Pancreas (tissue), 10 donors: Measurements from ENCODE around the gene IKBKE. TPM values are rescaled to one million over a fixed set of nuclear protein-coding genes. Genes with fewer than 3 reads are reported as not detected.

Experiments used
- ATAC-seq, 4 donors: fragments of 200-7000 bp; cut with Tn5 transposase; one replicate each; pipeline versions ENCODE4 v1.8.0 to v1.9.1; 2020; ENCODE audit warnings: mild to moderate bottlenecking in 4 of 4, moderate library complexity in 4 of 4
- DNase-seq, 6 donors: peaks; one replicate each; pipeline ENCODE4 v3.0.0-alpha.2; 2020
- FAIRE-seq: peaks from 2 replicates; lab custom pipeline; 2012; peaks lifted over from hg19 to GRCh38; lab: Jason Lieb, UNC
- H3K27ac ChIP-seq, 4 donors: fragments of 200-600 bp; sonication (generic); 1 replicate in 3 of 4; 2 replicates in 1 of 4; pipeline versions ENCODE4 v1.5.0 to v1.8.0; 2020
- H3K27me3 ChIP-seq, 4 donors: fragments of 200-600 bp; one replicate each; pipeline ENCODE4 v1.8.0; 2021
- H3K36me3 ChIP-seq, 3 donors: fragments of 200-600 bp; sonication (generic) in 1 of 3; one replicate each; pipeline versions ENCODE4 v1.5.0 to v1.8.0; 2020 to 2021
- H3K4me1 ChIP-seq, 3 donors: fragments of 200-600 bp; one replicate each; pipeline ENCODE4 v1.8.0; 2021
- H3K4me3 ChIP-seq, 4 donors: fragments of 200-600 bp; sonication (generic) in 2 of 4; one replicate each; pipeline versions ENCODE4 v1.5.0 to v1.8.0; 2020 to 2021
- H3K9me3 ChIP-seq, 4 donors: fragments of 200-600 bp; one replicate each; pipeline ENCODE4 v1.8.0; 2021
- CTCF ChIP-seq, 4 donors: fragments of 200-600 bp; sonication (generic) in 3 of 4; IDR thresholded peaks; one replicate each; pipeline versions ENCODE4 v1.5.0 to v1.8.0; 2021; ENCODE audit warnings: antibody characterized with exemption in 4 of 4
- WGBS, 2 donors: extraction: QIAGEN DNeasy Blood & Tissue Kit; methylation state at CpG; one replicate each; pipeline ENCODE4 v1.1.7; 2013; 5-methylcytosine and 5-hydroxymethylcytosine counted together
- intact Hi-C, 3 donors: fragments of 100-400 bp; cut with DNase I; formaldehyde crosslinking; loops; one replicate each; pipeline versions ENCODE4 v1.11.1 to v1.14.2; 2022
- polyA plus RNA-seq, 2 donors: library from polyadenylated mRNA; stranded (reverse); fragments of 200-250 nt; gene quantifications; one replicate each; pipeline ENCODE4 v1.2.3, GENCODE V29; 2013
- total RNA-seq, 6 donors: library from RNA; stranded (reverse); fragmentation: NEBNext Ultra II Directional in 4 of 6; extraction: Animal tissue kit (Norgen Biotek cat#: 25700) in 4 of 6; gene quantifications; one replicate each; pipeline versions ENCODE4 v1.2.1 to v1.2.4, GENCODE V29; 2021 to 2023
- donor health status: healthy with polysubstance abuse.
- donor health status: DM: no; HTN: no; CAD: no; lungs with moderate emphysema.
- donor health status: DM: no; HTN: no; CAD: no.
- donor health status: control.
- donor health status: control.
- donor health status: Bipolar disorder and iron deficiency.
- donor health status: DM: yes; HTN: yes; CAD: no.
- donor health status: DM: no; HTN: no; CAD: no.
- donor health status: DM: no; HTN: no; CAD: no.
- donor health status: DM: yes; HTN: yes; CAD: no.

The IKBKE gene
- total and polyA plus RNA-seq, 8 donors, result 1.8 to 9.9 (median 3.4) TPM

- intact Hi-C loops, result no loop called here
- Histone ChIP-seq H3K27me3 (no peaks in the 10 kb centered on the region), H3K9me3 (no peaks in the 10 kb centered on the region), H3K36me3 (no peaks in the 10 kb centered on the region), H3K4me1 (peaks cover 19 to 25% (median 23%) of the 10 kb centered on the region in 3 donors), H3K27ac (peak overlapping the region; percentile 38 to 81 (median 57)), H3K4me3 (no peak overlapping the region)
- ATAC-seq (peak in 1 of 4 donors; percentile 7), DNase-seq (peak in 1 of 6 donors; percentile 52), FAIRE-seq (no peak)
- 72 to 79% methylated on average over 4 of the region's 4 CpGs for WGBS, 2 donors
- TF ChIP-seq CTCF (IDR thresholded peaks at IDR 0.05), result no peak
Measured at GRCh38 chr1:206512851-206513180, 42.5 kb downstream of the IKBKE start.

GRCh38 chr1:206513312-206514111 lies 43.2 kb downstream of the IKBKE start:
- H3K9me3 ChIP-seq, result no peaks in the 10 kb centered on the region
- FAIRE-seq (no peak), ATAC-seq (peak; percentile 51 to 70 (median 62)), DNase-seq (peak in 5 of 6 donors; percentile 30 to 67 (median 59))
- intact Hi-C loops, result no loop called here
- 36 to 46% methylated on average over 11 of the region's 11 CpGs for WGBS, 2 donors
- H3K4me3 ChIP-seq, result no peak overlapping the region
- peak overlapping the region; percentile 38 to 81 (median 57) for H3K27ac ChIP-seq
- no peaks in the 10 kb centered on the region for H3K36me3 ChIP-seq
- no peak for TF ChIP-seq CTCF (IDR thresholded peaks at IDR 0.05)
- no peaks in the 10 kb centered on the region for H3K27me3 ChIP-seq
- peaks cover 19 to 25% (median 23%) of the 10 kb centered on the region in 3 donors for H3K4me1 ChIP-seq

DNA sequence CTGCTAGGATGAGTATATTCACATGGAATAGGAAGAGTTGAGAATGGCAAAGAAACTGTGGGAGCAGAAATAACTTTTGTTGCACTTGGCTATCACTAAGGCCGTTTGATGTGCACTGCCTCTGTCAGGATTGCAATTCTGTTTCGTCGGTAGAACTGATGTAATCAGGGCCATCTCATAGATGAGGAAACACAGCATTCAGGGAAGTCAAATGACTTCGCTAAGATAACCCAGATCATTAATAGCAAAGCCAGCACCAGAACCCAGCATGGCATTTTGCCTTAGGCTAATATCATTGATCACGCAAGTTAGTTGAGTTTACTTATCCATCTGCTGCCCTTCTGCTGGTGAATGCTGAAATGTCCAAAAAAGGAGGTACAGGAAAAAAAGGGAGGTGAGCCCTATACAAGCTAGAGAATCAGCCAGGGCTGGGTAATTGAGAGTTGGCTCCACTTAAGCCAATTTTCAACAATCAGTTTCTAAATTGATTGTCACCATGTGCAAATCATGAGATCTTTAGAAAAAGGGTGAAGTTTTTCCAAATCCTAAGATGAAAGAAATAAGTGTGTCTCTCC lies 44.6 kb downstream of the IKBKE start:
- peaks cover 19 to 23% (median 20%) of the 10 kb centered on the region in 3 donors for H3K4me1 ChIP-seq
- ATAC-seq (no peak), FAIRE-seq (no peak), DNase-seq (no peak)
- intact Hi-C loops, result no loop called here
- peak overlapping the region in 1 of 4 donors; percentile 81 for H3K27ac ChIP-seq
- H3K4me3 ChIP-seq, result no peak overlapping the region
- H3K27me3 ChIP-seq, result no peaks in the 10 kb centered on the region
- no peaks in the 10 kb centered on the region for H3K9me3 ChIP-seq
- no peaks in the 10 kb centered on the region for H3K36me3 ChIP-seq
- 62 to 63% methylated on average over 5 of the region's 5 CpGs for WGBS, 2 donors
- TF ChIP-seq CTCF (IDR thresholded peaks at IDR 0.05), result no peak

DNA sequence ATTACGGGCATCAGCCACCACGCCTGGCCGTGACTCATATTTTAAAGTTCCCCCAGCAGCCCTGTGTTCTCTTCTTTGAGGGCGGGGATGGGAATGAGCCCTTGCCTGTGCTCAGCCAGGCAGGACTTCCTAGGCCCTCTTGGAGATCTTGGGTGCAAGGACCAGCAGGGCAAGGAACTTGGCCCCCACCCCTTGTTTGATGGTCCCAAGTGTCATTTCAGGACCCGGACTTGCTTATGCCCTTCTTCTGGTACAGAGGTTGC lies 46.4 kb downstream of the IKBKE start:
- ATAC-seq (no peak), DNase-seq (peak in 1 of 6 donors; percentile 31), FAIRE-seq (no peak)
- Histone ChIP-seq H3K27ac (no peak overlapping the region), H3K36me3 (no peaks in the 10 kb centered on the region), H3K4me1 (peaks cover 23 to 30% (median 24%) of the 10 kb centered on the region in 3 donors), H3K9me3 (no peaks in the 10 kb centered on the region), H3K27me3 (no peaks in the 10 kb centered on the region), H3K4me3 (no peak overlapping the region)
- intact Hi-C loops, result no loop called here
- TF ChIP-seq CTCF (IDR thresholded peaks at IDR 0.05), result no peak
- 69 to 88% methylated on average over 5 of the region's 5 CpGs for WGBS, 2 donors

GRCh38 chr1:206517784-206518183 lies 47.5 kb downstream of the IKBKE start:
- Histone ChIP-seq H3K9me3 (no peaks in the 10 kb centered on the region), H3K36me3 (no peaks in the 10 kb centered on the region), H3K27ac (peak overlapping the region in 1 of 4 donors; percentile 55), H3K27me3 (no peaks in the 10 kb centered on the region), H3K4me1 (peaks cover 23 to 30% (median 28%) of the 10 kb centered on the region in 3 donors), H3K4me3 (no peak overlapping the region)
- FAIRE-seq, result no peak
- ATAC-seq, result no peak
- TF ChIP-seq CTCF (IDR thresholded peaks at IDR 0.05), result no peak
- peak in 1 of 6 donors; percentile 26 for DNase-seq
- 62 to 71% methylated on average over 8 of the region's 8 CpGs for WGBS, 2 donors
- intact Hi-C loops, result no loop called here
